ENCODE measurements around the gene ZMIZ1.

ZMIZ1 gene

DNA sequence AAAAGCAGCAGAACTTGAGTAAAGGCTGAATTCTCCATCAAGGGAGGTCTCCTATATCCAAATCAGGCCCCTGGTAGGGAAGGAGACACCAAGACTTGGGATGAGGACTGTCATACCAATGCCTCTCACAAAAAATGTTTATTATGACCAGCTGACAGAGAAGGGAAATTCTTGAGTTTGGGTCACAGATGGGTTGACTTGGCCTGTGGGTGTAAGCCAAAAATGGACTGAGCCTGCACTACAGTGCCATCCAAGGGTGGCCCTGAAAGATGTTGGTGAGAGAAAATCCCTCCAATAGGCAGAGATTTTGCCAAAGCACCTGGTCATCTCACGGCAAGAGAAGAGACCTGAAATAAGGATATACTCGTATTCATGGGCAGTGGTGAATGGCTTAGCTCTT is 251.6 kb downstream of the ZMIZ1 start:
- H3K4me1 ChIP-seq (ENCODE audit: control insufficient read depth in 5 of 5, insufficient read depth in 5 of 5, low read length in 5 of 5), result peaks cover 0 to 35% (median 14%) of the 10 kb centered on the region in 5 donors
- H3K27ac ChIP-seq (ENCODE audit: low read depth, low read length), result no peak overlapping the region
- no peaks in the 10 kb centered on the region for H3K27me3 ChIP-seq (ENCODE audit: control insufficient read depth in 5 of 5, insufficient read depth in 4 of 5, low read length in 5 of 5)
- no peak overlapping the region for H3K4me3 ChIP-seq (ENCODE audit: low read depth in 1 of 5, low read length in 5 of 5)
- peaks cover 0 to 4% (median 3%) of the 10 kb centered on the region in 5 donors for H3K36me3 ChIP-seq (ENCODE audit: control insufficient read depth in 5 of 5, insufficient read depth in 5 of 5, low read length in 5 of 5)
- no peak overlapping the region for H3K9ac ChIP-seq (ENCODE audit: low read length in 5 of 5)
- H3K9me3 ChIP-seq (ENCODE audit: control insufficient read depth in 5 of 5, low read length in 5 of 5), result no peaks in the 10 kb centered on the region

DNA sequence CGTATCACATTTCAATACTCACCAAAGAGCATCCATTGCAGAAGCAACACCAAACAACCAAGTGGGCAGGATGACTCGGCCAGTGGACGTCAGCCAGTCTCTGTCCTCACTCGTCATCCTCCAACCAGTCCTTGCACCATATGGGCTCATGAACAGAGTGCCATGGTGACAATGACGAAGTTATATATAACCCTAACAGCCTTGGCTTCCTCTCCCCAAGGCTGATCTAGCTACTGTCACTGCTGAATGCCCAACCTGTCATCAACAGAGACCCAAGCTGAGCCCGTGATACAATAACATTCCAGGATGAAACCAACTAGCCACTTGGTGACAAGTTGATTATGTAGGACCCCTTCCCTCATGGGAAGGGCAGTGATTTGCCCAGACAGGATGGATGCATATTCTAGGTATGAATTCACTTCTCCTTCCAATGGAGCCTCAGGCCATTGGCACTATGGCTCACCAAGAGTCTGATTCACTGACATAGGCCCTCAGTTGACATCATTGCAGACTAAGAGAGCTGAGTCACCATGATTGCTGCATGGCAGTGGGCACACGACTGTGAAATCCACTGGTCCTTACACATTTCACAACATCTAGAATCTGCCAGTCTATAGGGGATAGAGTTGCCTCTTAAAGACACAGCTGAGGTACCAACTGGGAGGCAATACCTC is 252.2 kb downstream of the ZMIZ1 start:
- Histone ChIP-seq H3K27me3 (ENCODE audit: control insufficient read depth in 5 of 5, insufficient read depth in 4 of 5, low read length in 5 of 5) (no peaks in the 10 kb centered on the region), H3K27ac (ENCODE audit: low read depth, low read length) (no peak overlapping the region), H3K9me3 (ENCODE audit: control insufficient read depth in 5 of 5, low read length in 5 of 5) (no peaks in the 10 kb centered on the region), H3K36me3 (ENCODE audit: control insufficient read depth in 5 of 5, insufficient read depth in 5 of 5, low read length in 5 of 5) (no peaks in the 10 kb centered on the region), H3K9ac (ENCODE audit: low read length in 5 of 5) (no peak overlapping the region), H3K4me3 (ENCODE audit: low read depth in 1 of 5, low read length in 5 of 5) (no peak overlapping the region), H3K4me1 (ENCODE audit: control insufficient read depth in 5 of 5, insufficient read depth in 5 of 5, low read length in 5 of 5) (peaks cover 0 to 35% (median 14%) of the 10 kb centered on the region in 5 donors)

DNA sequence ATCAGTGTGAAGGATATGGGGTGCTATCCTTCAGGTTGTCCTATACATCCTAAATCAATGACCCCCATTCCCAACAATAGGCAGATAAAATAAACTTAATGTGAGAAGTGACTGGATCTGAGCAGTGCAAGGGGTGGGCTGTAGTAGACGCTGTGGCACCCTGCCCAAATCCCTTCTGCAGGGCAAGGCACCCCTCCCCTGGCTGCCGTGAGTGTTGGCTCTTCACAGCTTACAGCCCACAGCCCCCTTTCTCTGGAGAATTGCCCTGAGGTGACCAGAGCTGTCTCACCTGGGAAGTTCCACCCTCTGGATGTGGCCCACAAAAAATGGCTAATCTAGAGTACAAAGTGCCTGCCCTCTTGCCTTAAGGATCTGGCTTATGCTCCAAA is 252.7 kb downstream of the ZMIZ1 start:
- no peaks in the 10 kb centered on the region for H3K27me3 ChIP-seq (ENCODE audit: control insufficient read depth in 5 of 5, insufficient read depth in 4 of 5, low read length in 5 of 5)
- no peaks in the 10 kb centered on the region for H3K36me3 ChIP-seq (ENCODE audit: control insufficient read depth in 5 of 5, insufficient read depth in 5 of 5, low read length in 5 of 5)
- no peaks in the 10 kb centered on the region for H3K9me3 ChIP-seq (ENCODE audit: control insufficient read depth in 5 of 5, low read length in 5 of 5)
- H3K4me1 ChIP-seq (ENCODE audit: control insufficient read depth in 5 of 5, insufficient read depth in 5 of 5, low read length in 5 of 5), result peaks cover 0 to 35% (median 14%) of the 10 kb centered on the region in 5 donors
- no peak overlapping the region for H3K27ac ChIP-seq (ENCODE audit: low read depth, low read length)
- H3K9ac ChIP-seq (ENCODE audit: low read length in 5 of 5), result no peak overlapping the region
- no peak overlapping the region for H3K4me3 ChIP-seq (ENCODE audit: low read depth in 1 of 5, low read length in 5 of 5)

DNA sequence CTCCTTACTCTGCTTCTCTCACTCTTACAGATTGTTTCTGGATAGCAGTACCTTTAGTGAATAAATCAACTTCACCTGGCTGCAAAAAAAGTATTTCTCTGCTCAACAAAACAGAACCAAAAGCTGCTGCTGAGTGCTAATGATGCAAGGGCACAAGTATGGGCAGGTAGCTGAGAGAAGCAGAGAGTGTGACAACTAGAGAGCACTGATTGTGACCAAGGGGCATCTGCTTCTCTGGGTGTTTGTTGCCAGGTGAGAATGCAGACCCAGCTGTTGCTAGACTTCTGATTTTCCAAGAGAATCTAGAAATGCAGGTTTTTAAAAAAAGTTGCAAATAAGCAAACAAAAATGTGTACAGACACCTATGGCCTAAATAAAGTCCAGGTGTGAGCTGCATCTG is 253.2 kb downstream of the ZMIZ1 start:
- H3K27me3 ChIP-seq (ENCODE audit: control insufficient read depth in 5 of 5, insufficient read depth in 4 of 5, low read length in 5 of 5), result no peaks in the 10 kb centered on the region
- H3K9ac ChIP-seq (ENCODE audit: low read length in 5 of 5), result no peak overlapping the region
- H3K4me3 ChIP-seq (ENCODE audit: low read depth in 1 of 5, low read length in 5 of 5), result no peak overlapping the region
- peaks cover 0 to 30% (median 11%) of the 10 kb centered on the region in 5 donors for H3K4me1 ChIP-seq (ENCODE audit: control insufficient read depth in 5 of 5, insufficient read depth in 5 of 5, low read length in 5 of 5)
- H3K36me3 ChIP-seq (ENCODE audit: control insufficient read depth in 5 of 5, insufficient read depth in 5 of 5, low read length in 5 of 5), result no peaks in the 10 kb centered on the region
- H3K9me3 ChIP-seq (ENCODE audit: control insufficient read depth in 5 of 5, low read length in 5 of 5), result no peaks in the 10 kb centered on the region
- H3K27ac ChIP-seq (ENCODE audit: low read depth, low read length), result no peak overlapping the region

DNA sequence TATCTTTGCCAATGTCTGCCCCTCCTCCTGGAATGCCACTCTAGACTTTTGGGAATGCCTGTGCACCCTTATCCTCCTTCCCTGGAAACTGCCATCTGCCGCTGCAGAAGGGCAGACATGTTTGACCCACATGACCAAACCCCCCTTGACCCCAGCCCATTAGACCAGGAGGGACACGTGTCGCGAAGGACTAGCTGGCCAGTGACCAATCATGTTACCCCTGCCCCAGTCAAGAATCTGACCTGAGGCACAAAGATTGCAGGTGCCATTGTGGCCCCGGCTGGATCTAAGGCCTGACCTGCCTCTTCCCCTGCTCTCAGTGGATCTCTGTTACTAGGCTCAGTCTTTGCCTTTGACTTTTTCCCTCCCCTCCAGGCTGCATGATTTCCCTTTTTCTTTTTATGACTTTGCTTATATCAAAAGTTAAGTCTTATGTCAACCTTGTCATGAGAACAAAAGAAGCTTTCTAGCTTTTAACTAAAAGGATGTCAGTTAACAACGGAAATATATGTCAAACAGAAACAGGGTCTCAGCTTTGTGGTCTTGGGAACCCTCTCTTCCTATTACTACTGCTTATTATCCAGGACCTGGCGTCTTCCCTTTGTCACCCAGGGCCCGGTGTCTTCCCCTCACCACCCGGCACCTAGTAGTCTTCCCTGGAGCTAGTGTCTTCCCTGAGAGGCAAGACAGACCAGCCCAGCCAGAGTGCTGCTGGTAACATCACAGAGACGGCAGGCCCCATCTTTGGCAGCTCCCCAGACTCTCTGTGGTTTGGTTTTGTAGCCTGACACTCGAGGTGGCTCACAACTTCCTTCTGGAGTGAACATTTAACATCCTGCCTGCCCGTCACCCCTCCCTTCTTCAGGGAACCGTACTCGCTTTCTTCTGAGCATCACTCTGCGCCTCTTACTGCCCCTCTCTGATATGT is 254.1 kb downstream of the ZMIZ1 start:
- no peak overlapping the region for H3K4me3 ChIP-seq (ENCODE audit: low read depth in 1 of 5, low read length in 5 of 5)
- H3K9me3 ChIP-seq (ENCODE audit: control insufficient read depth in 5 of 5, low read length in 5 of 5), result no peaks in the 10 kb centered on the region
- H3K36me3 ChIP-seq (ENCODE audit: control insufficient read depth in 5 of 5, insufficient read depth in 5 of 5, low read length in 5 of 5), result no peaks in the 10 kb centered on the region
- H3K4me1 ChIP-seq (ENCODE audit: control insufficient read depth in 5 of 5, insufficient read depth in 5 of 5, low read length in 5 of 5), result peaks cover 0 to 21% (median 2%) of the 10 kb centered on the region in 5 donors
- H3K27ac ChIP-seq (ENCODE audit: low read depth, low read length), result no peak overlapping the region
- H3K9ac ChIP-seq (ENCODE audit: low read length in 5 of 5), result no peak overlapping the region
- no peaks in the 10 kb centered on the region for H3K27me3 ChIP-seq (ENCODE audit: control insufficient read depth in 5 of 5, insufficient read depth in 4 of 5, low read length in 5 of 5)

DNA sequence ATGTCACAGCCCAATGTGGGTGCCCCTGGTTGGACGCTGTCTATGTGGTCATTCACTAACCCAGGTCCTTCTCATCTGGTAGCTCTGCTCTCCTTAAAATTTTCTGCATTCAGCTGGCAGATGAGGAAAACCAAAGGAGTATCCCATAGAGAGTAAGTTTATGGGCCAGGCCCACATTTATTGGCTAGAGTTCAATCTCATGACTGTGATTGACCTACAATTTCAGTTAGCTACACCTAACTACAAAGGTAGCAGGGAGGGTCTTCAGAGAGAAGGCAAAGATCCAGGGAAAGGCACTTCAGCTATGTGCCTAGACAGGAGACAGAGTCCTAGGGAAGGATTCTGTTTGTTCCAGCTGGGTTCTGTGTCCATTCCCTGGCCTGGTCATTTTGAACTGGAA is 254.8 kb downstream of the ZMIZ1 start:
- no peak overlapping the region for H3K4me3 ChIP-seq (ENCODE audit: low read depth in 1 of 5, low read length in 5 of 5)
- H3K9me3 ChIP-seq (ENCODE audit: control insufficient read depth in 5 of 5, low read length in 5 of 5), result no peaks in the 10 kb centered on the region
- no peaks in the 10 kb centered on the region for H3K27me3 ChIP-seq (ENCODE audit: control insufficient read depth in 5 of 5, insufficient read depth in 4 of 5, low read length in 5 of 5)
- peaks cover 0 to 16% (median 0%) of the 10 kb centered on the region in 5 donors for H3K4me1 ChIP-seq (ENCODE audit: control insufficient read depth in 5 of 5, insufficient read depth in 5 of 5, low read length in 5 of 5)
- no peak overlapping the region for H3K9ac ChIP-seq (ENCODE audit: low read length in 5 of 5)
- no peak overlapping the region for H3K27ac ChIP-seq (ENCODE audit: low read depth, low read length)
- H3K36me3 ChIP-seq (ENCODE audit: control insufficient read depth in 5 of 5, insufficient read depth in 5 of 5, low read length in 5 of 5), result no peaks in the 10 kb centered on the region

DNA sequence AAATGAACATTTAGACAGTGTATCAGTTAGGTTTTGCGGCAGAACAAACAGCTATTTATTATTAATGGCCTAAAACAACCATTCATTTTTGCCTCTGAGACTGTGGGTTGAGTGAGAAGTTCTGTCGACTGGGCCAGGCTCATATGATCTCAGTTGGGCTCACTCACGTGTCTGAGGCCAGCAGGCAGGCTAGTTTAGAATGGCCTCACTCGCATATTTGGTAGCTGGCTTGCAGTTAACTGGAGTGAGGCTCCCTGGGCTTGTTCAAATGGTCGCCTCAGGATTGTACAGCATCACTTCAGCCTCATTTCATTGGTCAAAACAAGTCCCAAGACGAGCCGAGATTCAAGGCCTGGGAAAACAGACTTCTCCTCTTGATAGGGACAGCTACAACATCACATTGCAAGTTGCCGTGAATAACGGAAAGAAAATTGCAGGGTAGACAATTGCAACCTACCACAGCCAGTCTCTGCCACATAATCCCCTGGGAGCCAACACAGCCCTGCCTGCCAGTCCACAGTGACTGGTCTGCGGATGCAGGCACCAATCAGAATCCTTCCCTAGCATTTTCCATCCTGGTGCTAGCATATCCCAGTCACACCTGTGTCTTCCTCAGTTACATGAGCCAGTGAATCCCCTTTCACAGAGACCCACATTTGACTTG is 255.4 kb downstream of the ZMIZ1 start:
- H3K9ac ChIP-seq (ENCODE audit: low read length in 5 of 5), result no peak overlapping the region
- no peaks in the 10 kb centered on the region for H3K9me3 ChIP-seq (ENCODE audit: control insufficient read depth in 5 of 5, low read length in 5 of 5)
- no peak overlapping the region for H3K27ac ChIP-seq (ENCODE audit: low read depth, low read length)
- no peak overlapping the region for H3K4me3 ChIP-seq (ENCODE audit: low read depth in 1 of 5, low read length in 5 of 5)
- no peaks in the 10 kb centered on the region for H3K27me3 ChIP-seq (ENCODE audit: control insufficient read depth in 5 of 5, insufficient read depth in 4 of 5, low read length in 5 of 5)
- H3K36me3 ChIP-seq (ENCODE audit: control insufficient read depth in 5 of 5, insufficient read depth in 5 of 5, low read length in 5 of 5), result no peaks in the 10 kb centered on the region
- H3K4me1 ChIP-seq (ENCODE audit: control insufficient read depth in 5 of 5, insufficient read depth in 5 of 5, low read length in 5 of 5), result peaks cover 0 to 16% (median 0%) of the 10 kb centered on the region in 5 donors

DNA sequence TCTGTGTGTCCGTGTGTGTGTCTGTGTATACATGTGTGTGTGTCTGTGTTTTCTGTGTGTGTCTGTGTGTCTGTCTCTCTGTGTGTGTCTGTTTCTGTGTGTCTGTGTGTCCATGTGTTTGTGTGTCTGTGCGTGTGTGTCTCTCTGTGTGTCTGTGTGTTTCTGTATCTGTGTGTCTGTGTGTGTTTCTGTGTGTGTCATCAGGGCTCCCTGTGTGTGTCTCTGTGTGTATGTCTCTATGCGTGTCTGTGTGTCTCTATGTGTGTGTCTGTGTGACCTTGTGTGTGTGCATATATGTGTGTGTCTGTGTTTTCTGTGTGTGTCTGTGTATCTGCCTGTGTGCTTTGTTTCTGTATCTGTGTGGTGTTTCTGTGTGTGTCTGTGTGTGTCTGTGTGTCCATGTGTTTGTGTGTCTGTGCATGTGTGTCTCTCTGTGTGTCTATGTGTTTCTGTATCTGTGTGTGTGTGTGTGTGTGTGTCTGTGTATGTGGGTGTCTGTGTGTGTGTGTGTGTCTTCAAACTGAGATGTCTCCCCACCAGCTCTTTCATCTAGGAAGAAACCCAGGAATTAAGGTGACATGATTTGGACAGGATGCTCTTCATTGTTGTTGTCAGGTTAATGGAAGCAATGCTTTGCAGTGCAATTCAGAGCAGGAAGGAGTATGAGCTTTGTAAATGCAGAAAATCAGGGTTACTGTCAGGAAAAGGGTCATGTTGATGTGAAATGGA is 257.8 kb downstream of the ZMIZ1 start:
- Histone ChIP-seq H3K9ac (ENCODE audit: low read length in 5 of 5) (no peak overlapping the region), H3K9me3 (ENCODE audit: control insufficient read depth in 5 of 5, low read length in 5 of 5) (no peaks in the 10 kb centered on the region), H3K4me1 (ENCODE audit: control insufficient read depth in 5 of 5, insufficient read depth in 5 of 5, low read length in 5 of 5) (peaks cover 0 to 18% (median 1%) of the 10 kb centered on the region in 5 donors), H3K27me3 (ENCODE audit: control insufficient read depth in 5 of 5, insufficient read depth in 4 of 5, low read length in 5 of 5) (peaks cover 0 to under 1% (median 0%) of the 10 kb centered on the region in 5 donors), H3K4me3 (ENCODE audit: low read depth in 1 of 5, low read length in 5 of 5) (no peak overlapping the region), H3K36me3 (ENCODE audit: control insufficient read depth in 5 of 5, insufficient read depth in 5 of 5, low read length in 5 of 5) (no peaks in the 10 kb centered on the region), H3K27ac (ENCODE audit: low read depth, low read length) (no peak overlapping the region)

DNA sequence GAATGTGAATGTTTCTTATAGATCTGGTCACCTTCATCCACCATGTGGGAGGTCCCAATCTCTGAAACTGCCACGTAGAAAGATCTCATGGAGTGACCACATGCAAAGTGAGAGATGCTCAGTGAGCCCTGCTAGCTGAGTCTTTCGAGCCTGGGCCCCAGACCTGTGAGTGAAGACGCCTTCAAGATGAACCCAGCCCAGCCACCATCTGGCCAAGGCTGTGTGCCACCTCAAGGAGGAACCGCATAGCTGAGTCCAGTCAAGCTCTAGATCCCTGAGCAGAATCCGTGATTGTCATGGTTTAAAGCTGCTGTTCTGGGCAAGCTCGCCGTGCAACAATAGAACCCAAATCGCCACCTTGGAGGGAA is 258.3 kb downstream of the ZMIZ1 start:
- no peak overlapping the region for H3K27ac ChIP-seq (ENCODE audit: low read depth, low read length)
- no peaks in the 10 kb centered on the region for H3K9me3 ChIP-seq (ENCODE audit: control insufficient read depth in 5 of 5, low read length in 5 of 5)
- H3K9ac ChIP-seq (ENCODE audit: low read length in 5 of 5), result no peak overlapping the region
- H3K36me3 ChIP-seq (ENCODE audit: control insufficient read depth in 5 of 5, insufficient read depth in 5 of 5, low read length in 5 of 5), result no peaks in the 10 kb centered on the region
- H3K27me3 ChIP-seq (ENCODE audit: control insufficient read depth in 5 of 5, insufficient read depth in 4 of 5, low read length in 5 of 5), result peaks cover 0 to 3% (median 0%) of the 10 kb centered on the region in 5 donors
- H3K4me3 ChIP-seq (ENCODE audit: low read depth in 1 of 5, low read length in 5 of 5), result no peak overlapping the region
- peaks cover 0 to 18% (median 6%) of the 10 kb centered on the region in 5 donors for H3K4me1 ChIP-seq (ENCODE audit: control insufficient read depth in 5 of 5, insufficient read depth in 5 of 5, low read length in 5 of 5)
